GM12878 (cell line): Measurements from ENCODE around the gene ZNF148. TPM values are rescaled to one million over a fixed set of nuclear protein-coding genes. Genes with fewer than 3 reads are reported as not detected.

Experiments
- ATAC-seq: fragments of 200-7000 bp; cut with Tn5 transposase; 3 replicates; pipeline ENCODE4 v1.9.1; 2020; ENCODE audit warnings: mild to moderate bottlenecking, moderate library complexity
- BruUV-seq: library from RNA; stranded (reverse); fragments of 400-500 nt; replicated peaks from 2 replicates; lab custom pipeline; 2021; lab: Mats Ljungman, UMichigan
- CTCF ChIA-PET: fragments of 300-600 bp; sonication (Branson Sonifier 250); formaldehyde crosslinking; extraction: SDS; loops from one replicate; lab custom pipeline; 2021; ENCODE audit warnings: inconsistent platforms; lab: Yijun Ruan, JAX
- POLR2A ChIA-PET: fragments of 350-600 bp; formaldehyde crosslinking; extraction: SDS; loops from one replicate; lab custom pipeline; 2021; ENCODE audit warnings: inconsistent platforms; lab: Charles Lee
- RAD21 ChIA-PET: fragments of 300-600 bp; sonication (Branson Sonifier 250); formaldehyde crosslinking; loops from one replicate; lab custom pipeline; 2023; ENCODE audit warnings: antibody characterized with exemption; ENCODE audit not compliant: unreplicated experiment; lab: Charles Lee
- SMC1A ChIA-PET: fragments of 300-600 bp; sonication (Branson Sonifier 250); formaldehyde crosslinking; loops from one replicate; lab custom pipeline; 2023; ENCODE audit not compliant: unreplicated experiment, uncharacterized antibody; lab: Charles Lee
- DNase-seq: peaks from one replicate; pipeline ENCODE4 v3.0.0-alpha.2; 2011; ENCODE audit warnings: low read depth, low spot score
- FAIRE-seq: peaks from 3 replicates; lab custom pipeline; 2011; peaks lifted over from hg19 to GRCh38; lab: Jason Lieb, UNC
- H2AFZ ChIP-seq: 2 replicates; pipeline ENCODE4 v1.6.0; 2011; ENCODE audit warnings: low read depth, low read length, control low read depth; ENCODE audit not compliant: control insufficient read depth
- H3K27ac ChIP-seq: 2 replicates; pipeline ENCODE4 v1.5.1; 2011; ENCODE audit warnings: control low read depth; ENCODE audit not compliant: control insufficient read depth, insufficient read depth
- H3K27me3 ChIP-seq, 2 experiments: replicated peaks in 1 of 2; 2 replicates each; pipeline versions ENCODE4 v1.6.0 to v1.6.1; 2011; ENCODE audit warnings: low read length in 1 of 2; ENCODE audit not compliant: control insufficient read depth in 2 of 2, insufficient read depth in 2 of 2
- H3K36me3 ChIP-seq, 2 experiments: 2 replicates each; pipeline ENCODE4 v1.5.1; 2011; ENCODE audit warnings: low read length in 1 of 2; ENCODE audit not compliant: control insufficient read depth in 2 of 2, insufficient read depth in 2 of 2
- H3K4me1 ChIP-seq: 2 replicates; pipeline ENCODE4 v1.6.1; 2011; ENCODE audit warnings: mild to moderate bottlenecking, low read length, moderate library complexity, mixed read lengths; ENCODE audit not compliant: control insufficient read depth, insufficient read depth
- H3K4me2 ChIP-seq: 2 replicates; pipeline ENCODE4 v1.6.0; 2011; ENCODE audit warnings: control low read depth; ENCODE audit not compliant: control insufficient read depth, insufficient read depth
- H3K4me3 ChIP-seq: fragments of 200-600 bp; sonication (generic); 2 replicates; pipeline ENCODE4 v1.5.1; 2016
- H3K79me2 ChIP-seq: 2 replicates; pipeline ENCODE4 v1.6.0; 2011; ENCODE audit warnings: low read length; ENCODE audit not compliant: control insufficient read depth, insufficient read depth
- H3K9ac ChIP-seq: 2 replicates; pipeline ENCODE4 v1.8.0; 2011; ENCODE audit warnings: low read length, control low read depth, mixed read lengths; ENCODE audit not compliant: control insufficient read depth, insufficient read depth
- H3K9me3 ChIP-seq: replicated peaks from 3 replicates; pipeline ENCODE4 v1.5.1; 2011; ENCODE audit warnings: mild to moderate bottlenecking, low read length; ENCODE audit not compliant: control insufficient read depth, insufficient read depth
- H4K20me1 ChIP-seq: 2 replicates; pipeline ENCODE4 v1.6.0; 2011; ENCODE audit not compliant: control insufficient read depth, insufficient read depth
- CEBPB ChIP-seq, 2 experiments: fragments of 150-350 bp in 1 of 2; IDR thresholded peaks; 2 replicates each; pipeline ENCODE4 v1.6.1; 2012 to 2014; ENCODE audit warnings: low read depth in 2 of 2, low read length in 2 of 2, borderline replicate concordance in 1 of 2, inconsistent platforms in 1 of 2
- CHD4 ChIP-seq: fragments of 200-600 bp; sonication (generic); IDR thresholded peaks from 2 replicates; pipeline ENCODE4 v1.6.1; 2016; ENCODE audit warnings: mild to moderate bottlenecking
- ESRRA ChIP-seq: IDR thresholded peaks from 2 replicates; pipeline ENCODE4 v1.6.1; 2012; ENCODE audit warnings: mild to moderate bottlenecking, low read length, improper control_type of control experiment
- MEF2B ChIP-seq: fragments of 450-650 bp; IDR thresholded peaks from 2 replicates; pipeline ENCODE4 v1.6.1; 2018; ENCODE audit warnings: mild to moderate bottlenecking, moderate library complexity; ENCODE audit not compliant: partially characterized antibody, poor library complexity, severe bottlenecking
- MTA3 ChIP-seq: IDR thresholded peaks from 2 replicates; pipeline ENCODE4 v1.6.1; 2012; ENCODE audit warnings: low read length, inconsistent platforms, borderline replicate concordance
- MYB ChIP-seq: fragments of 150-350 bp; IDR thresholded peaks from 2 replicates; pipeline ENCODE4 v1.6.1; 2014; ENCODE audit warnings: mild to moderate bottlenecking, low read depth, low read length, borderline replicate concordance
- SMAD5 ChIP-seq: IDR thresholded peaks from 2 replicates; pipeline ENCODE4 v1.6.1; 2016; ENCODE audit warnings: antibody characterized with exemption, low read depth
- SMC3 ChIP-seq: IDR thresholded peaks from 2 replicates; pipeline ENCODE4 v1.6.1; 2011; ENCODE audit warnings: low read length, improper control_type of control experiment, borderline replicate concordance
- WGBS: methylation state at CpG from one replicate; pipeline ENCODE4 v1.1.6; 2016; ENCODE audit warnings: low lambda C conversion rate; ENCODE audit not compliant: insufficient replicate concordance, insufficient coverage; ENCODE audit errors: missing lambda C conversion rate; 5-methylcytosine and 5-hydroxymethylcytosine counted together
- in situ Hi-C: fragments of 300-500 bp; cut with MboI; formaldehyde crosslinking; loops from 9 replicates; pipeline ENCODE4 v1.14.3; 2018; ENCODE audit warnings: mixed read lengths
- intact Hi-C: fragments of 100-400 bp; cut with micrococcal nuclease; formaldehyde crosslinking; loops from one replicate; pipeline ENCODE4 v1.14.2; 2022; ENCODE audit not compliant: unreplicated experiment
- polyA plus RNA-seq, 11 experiments: library from polyadenylated mRNA; depleted of rRNA in 4 of 11; unstranded in 6 of 11; stranded (reverse) in 5 of 11; fragments of >200 nt; fragmentation: Nextera tagmentation in 4 of 11; fragmentation: Illumina TruSeq in 1 of 11; extraction: Ambion mirVana in 4 of 11; extraction: Trizol in 1 of 11; gene quantifications; 1 replicate in 1 of 11; 2 replicates in 10 of 11; pipeline versions ENCODE4 v1.2.1 to v1.2.3, GENCODE V29; 2011 to 2016; ENCODE audit warnings: inconsistent platforms in 2 of 11, missing spikeins in 2 of 11, low read depth in 1 of 11
- total RNA-seq, 4 experiments: library from RNA; depleted of rRNA in 3 of 4; stranded (reverse); fragments of >200 nt in 3 of 4; fragmentation: Illumina TruSeq in 1 of 4; extraction: Trizol in 1 of 4; gene quantifications; 2 replicates each; pipeline versions ENCODE4 v1.2.1 to v1.2.3, GENCODE V29; 2013 to 2021

ZNF148 gene
- total and polyA plus RNA-seq, 10 of the 15 experiments (the other 5 are each of a cell fraction or from before 2014, with no cell fraction given): 8.6 to 40.4 (median 26.7) TPM

- TF ChIP-seq MYB (no peak), MEF2B (no peak)
Observed at GRCh38 chr3:125379483-125379882, 4.4 kb upstream of the ZNF148 start (continued).

GRCh38 chr3:125378762-125379161 lies 3.6 kb upstream of the ZNF148 start:
- Histone ChIP-seq H3K9ac (no peak overlapping the region), H3K27ac (no peak overlapping the region), H3K9me3 (no peaks in the 10 kb centered on the region), H3K4me1 (no peaks in the 10 kb centered on the region), H3K4me3 (no peak overlapping the region), H2AFZ (no peak overlapping the region), H3K4me2 (no peak overlapping the region), H3K27me3 (no peaks in the 10 kb centered on the region), H4K20me1 (no peaks in the 10 kb centered on the region), H3K79me2 (peaks cover 23% of the 10 kb centered on the region), H3K36me3 (no peaks in the 10 kb centered on the region)
- ATAC-seq: no peak
- ChIA-PET RAD21 (no interaction called here), SMC1A (no interaction called here), CTCF (no interaction called here), POLR2A (interaction anchor here (0.5 kb wide), 1 partner anchor 37 kb away, joined by 5 read pairs; no protein-coding TSS in a partner anchor)
- FAIRE-seq: no peak
- in situ Hi-C loops (no loop called here), intact Hi-C loops (no loop called here)
- TF ChIP-seq MTA3 (no peak), SMC3 (no peak), CEBPB (IDR thresholded peaks at IDR 0.05; ENCODE audit: borderline replicate concordance in 1 of 2, low read depth in 2 of 2, low read length in 2 of 2) (no peak), SMAD5 (no peak), CHD4 (no peak), ESRRA (no peak)
- no TSS peak for BruUV-seq
- no peak for DNase-seq
- WGBS: 97% methylated on average over 2 of the region's 2 CpGs
